Measurements from ENCODE around the gene CHD2.
"Not testable (repeated sequence)": the region's sequence is repeated elsewhere in the genome, so short reads cannot be mapped to it uniquely, and the experiment has no call there.

CHD2 gene

DNA sequence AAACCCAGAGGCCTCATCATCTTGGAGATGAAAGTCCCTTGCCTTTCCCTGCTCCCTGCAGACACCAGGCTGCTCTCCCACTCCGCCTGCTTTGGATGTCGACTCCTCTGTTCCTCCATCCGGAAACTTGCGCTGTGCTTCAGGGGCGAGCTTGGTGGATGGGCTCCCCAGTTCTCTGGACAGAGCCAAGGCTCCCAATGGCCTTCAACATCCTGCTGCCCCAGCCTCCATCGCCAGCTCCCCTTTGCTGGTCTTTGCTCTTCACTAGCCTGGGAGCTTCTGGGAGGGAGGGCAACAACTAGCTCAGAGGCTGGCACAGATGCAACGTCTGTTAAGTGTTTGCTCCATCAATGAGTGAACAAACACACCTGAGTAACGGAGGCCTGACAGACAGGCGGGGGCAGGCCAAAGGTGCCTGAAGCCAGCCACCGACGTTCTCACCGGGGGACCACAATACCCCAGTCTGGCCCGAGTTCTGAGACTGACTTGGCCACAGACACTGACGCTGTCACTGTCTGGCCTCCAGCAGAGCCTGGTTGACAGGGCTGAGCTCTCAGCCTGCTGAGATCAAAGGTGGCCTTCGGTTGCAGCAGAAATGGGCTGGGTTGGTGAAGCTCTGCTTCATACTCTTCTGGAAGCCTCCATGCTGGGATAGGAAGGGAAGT, 149.9 kb downstream of the CHD2 start:
- no peak for DNase-seq (ENCODE audit: low read depth)

DNA sequence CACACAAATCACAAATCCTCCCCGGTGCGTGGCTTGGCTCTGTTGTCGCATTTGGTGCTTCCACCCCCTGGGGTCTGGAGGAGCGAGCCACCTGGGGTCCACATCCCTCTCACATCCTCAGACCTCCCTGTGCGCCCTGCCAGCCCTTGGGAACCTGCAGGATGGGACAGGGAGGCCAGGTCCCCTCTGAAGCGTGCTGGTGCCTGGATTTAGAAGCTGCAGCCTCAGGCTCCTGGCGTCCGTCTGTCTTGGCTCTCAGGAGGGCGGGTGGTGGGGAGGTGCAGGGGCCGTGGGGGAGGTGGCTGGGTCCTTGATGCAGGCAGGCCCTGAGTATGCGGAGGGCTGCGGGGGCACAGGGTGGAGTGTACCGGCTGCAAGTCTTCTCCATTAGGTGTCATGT, 150.5 kb downstream of the CHD2 start:
- no peak for DNase-seq (ENCODE audit: low read depth)

DNA sequence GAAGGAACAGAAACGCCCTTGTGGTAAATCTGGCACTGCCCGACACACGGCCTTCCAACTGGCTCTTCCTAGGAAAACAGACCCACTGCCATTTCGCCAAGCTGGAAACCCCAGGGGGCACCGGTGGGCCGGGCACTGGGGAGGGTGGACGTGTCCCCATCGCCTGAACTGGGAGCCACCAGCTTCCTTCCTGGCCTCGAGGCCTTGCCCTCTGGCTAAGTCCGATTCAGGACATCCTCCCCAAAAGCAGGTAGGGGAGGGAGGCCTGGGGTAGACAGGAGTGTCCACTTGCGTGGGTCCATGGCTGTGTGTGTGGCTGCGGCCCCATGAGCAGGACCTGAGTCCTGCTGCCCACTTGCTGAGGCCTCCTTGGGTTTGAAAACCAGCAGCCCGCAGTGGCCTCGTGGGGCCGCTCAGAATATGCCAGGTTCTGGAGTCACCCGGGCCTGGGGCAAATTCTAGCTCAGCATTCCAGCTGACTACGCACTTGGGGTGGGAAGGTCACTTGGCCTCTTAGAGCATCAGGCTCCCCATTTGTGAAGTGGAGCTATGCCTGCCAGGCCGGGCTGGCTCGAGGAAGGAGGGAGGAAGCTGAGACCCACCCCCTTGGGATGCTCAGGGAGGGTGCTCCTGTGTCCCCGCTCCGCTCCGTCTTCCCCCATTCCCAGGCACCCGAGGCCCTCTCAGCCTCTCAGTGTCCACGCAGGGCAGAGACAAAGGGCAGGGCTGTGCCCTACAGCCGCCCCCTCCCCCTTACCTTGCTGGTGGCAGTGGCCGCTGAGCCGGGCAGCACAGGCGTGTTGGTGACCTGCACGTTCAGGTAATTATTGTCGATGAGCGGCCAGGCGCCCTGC, 151.3 kb downstream of the CHD2 start:
- DNase-seq (ENCODE audit: low read depth) = no peak

DNA sequence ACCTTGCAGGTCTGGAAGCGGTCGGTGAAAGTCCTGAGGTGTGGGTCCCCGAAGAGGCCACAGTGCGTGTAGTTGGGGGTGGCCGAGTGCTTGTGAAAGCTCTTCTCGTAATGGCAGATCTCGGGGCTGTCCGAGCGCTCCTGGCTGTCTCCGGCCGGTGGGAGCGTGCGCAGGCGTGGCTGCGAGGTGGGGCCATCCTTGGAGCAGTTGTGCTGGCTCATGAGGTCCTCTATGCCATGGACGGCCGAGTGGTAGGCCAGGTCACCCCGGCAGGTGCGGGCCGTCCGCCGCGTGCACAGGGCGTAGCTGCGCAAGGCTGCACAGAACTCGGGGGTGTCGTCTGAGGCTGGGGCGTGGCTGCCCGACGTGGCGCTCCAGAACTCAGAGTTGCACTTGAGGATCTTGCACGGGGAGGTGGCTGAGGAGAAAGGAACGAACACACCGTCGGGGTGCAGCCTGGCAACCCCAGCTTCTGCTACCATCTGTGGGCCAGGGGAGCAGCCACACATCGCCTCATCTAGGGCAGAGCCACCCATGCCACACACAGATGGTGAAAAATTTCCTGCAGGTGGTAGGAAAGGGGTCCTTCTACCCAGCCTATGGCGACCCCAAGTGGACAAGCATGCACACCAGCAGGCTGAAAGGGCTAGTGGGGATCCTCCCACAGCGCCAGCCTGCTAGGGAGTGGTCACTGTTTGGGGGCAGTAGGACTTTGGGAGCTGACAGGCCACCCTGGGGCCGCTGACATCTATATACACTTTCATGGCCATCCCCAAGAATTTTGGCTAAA, 152.2 kb downstream of the CHD2 start:
- no peak for DNase-seq (ENCODE audit: low read depth)

DNA sequence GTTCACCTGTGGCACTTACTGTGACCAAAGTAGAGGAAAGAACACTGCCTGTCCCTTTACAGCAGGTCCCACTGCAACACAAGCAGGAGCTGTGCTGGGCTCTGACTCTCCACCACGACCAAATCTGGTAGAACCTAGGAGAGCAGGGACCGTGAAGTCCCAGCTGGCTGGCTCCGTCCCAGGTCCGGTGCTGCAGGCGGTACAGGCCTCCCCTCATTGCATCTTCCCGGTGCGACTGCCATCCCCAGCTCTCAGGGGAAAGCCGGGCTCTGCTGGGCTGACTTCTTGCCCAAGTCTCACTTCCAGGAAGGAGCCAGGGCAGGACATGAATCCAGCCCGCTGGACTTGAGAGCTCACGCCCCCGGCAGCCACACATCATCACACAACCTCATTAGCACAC, 155.1 kb downstream of the CHD2 start:
- DNase-seq (ENCODE audit: low read depth) = no peak

DNA sequence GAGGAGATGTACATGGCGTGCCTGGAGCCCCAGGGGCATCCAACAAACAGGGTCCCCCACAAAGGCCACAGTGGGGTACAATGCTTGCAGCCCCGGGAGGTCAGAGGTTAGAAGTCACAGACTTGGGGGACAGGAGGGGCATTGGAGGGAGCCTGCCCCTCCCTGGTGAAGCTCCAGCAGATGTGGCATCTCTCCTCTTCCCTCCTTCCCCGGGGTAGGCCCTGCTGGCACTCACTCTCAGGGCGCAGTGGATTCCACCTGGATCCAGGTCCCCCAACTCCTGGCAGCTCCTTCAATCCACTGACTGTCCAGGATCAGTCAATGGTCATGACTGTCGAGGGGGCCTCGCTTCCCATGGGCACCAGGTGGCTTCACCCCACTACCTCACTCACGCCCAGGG, 156.7 kb downstream of the CHD2 start:
- DNase-seq (ENCODE audit: low read depth) = no peak

DNA sequence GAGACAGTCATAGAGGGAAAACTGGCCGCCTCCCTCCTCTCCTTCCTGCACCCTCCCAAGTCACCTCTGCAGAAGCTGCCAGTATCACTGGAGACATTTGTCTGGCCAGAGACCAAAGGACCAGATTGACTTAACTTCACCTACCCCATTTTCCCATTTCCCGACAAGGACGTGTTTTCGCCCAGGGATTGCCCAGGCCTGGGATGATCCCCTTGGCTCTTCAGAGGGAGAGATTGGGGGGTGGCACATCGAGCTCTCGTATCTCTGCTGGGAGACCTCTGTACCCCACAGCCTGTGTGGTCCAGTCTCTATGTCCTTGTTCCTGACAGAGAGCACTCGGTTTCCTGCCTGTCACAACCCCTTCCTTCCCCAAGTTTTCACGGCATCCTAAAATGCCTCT, 157.5 kb downstream of the CHD2 start:
- DNase-seq (ENCODE audit: low read depth) = no peak

DNA sequence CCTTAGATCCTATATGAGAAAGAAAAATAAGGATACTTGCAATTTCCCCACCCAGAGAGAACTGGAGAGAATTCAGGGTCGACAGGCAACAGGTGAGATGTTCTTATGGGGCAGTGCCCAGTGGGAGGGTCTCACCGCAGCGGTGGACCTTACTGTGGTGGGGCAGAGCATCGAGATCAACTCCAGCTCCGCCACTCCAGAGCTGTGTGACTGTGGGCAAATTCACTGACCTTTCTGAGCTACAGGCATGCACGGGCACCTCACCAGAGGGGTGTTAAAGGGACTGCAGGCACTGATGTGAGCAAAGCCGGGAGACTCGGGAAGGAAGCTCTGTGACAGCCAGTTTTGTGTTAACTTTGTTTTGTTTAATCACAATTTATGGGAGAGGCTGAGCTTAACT, 158.0 kb downstream of the CHD2 start:
- DNase-seq (ENCODE audit: low read depth) = no peak

DNA sequence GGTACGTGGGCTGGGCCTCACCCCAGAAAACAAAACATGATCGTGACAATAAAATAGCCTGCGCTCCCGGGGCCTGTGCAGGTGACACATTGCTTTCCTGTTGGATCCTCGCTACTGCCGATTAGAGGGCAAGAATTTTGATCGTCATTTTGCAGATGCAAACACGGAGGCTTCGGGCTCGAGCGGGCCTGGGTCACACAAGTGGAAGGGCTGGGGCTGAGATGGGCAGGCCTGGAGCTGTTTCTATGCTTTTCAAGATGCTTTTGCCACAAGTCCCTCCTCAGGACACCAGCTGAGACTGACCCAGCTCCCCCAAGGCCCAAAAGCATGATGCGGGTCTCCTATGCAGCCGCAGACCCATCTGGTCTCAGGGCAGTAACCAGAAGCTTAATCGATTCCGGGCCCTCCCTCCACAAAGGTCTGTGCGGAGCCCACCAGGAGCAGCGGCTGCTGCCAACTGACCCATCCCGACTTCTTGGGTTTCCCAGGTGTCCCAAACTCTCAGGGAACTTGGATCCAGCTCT, 158.8 kb downstream of the CHD2 start:
- DNase-seq (ENCODE audit: low read depth) = no peak

DNA sequence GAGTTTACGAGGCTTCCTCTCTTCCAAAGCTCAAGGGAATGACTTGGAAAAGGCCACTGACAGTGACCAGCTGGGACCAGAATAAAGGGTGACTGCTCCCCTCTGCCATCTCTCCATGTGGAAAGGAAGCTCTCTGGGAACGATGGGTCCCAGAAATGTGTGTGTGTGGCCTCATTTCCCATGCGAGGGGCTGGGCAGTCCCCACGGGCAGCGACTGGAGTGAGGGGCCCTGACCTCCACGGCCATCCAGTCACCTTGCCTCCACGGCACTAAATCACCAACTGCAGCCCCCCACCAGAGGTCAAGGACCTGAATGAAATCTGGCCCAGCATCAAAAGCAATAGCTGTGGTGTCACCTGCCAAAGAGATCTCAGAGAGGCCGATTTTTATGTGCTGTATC, 159.3 kb downstream of the CHD2 start:
- DNase-seq (ENCODE audit: low read depth) = no peak

DNA sequence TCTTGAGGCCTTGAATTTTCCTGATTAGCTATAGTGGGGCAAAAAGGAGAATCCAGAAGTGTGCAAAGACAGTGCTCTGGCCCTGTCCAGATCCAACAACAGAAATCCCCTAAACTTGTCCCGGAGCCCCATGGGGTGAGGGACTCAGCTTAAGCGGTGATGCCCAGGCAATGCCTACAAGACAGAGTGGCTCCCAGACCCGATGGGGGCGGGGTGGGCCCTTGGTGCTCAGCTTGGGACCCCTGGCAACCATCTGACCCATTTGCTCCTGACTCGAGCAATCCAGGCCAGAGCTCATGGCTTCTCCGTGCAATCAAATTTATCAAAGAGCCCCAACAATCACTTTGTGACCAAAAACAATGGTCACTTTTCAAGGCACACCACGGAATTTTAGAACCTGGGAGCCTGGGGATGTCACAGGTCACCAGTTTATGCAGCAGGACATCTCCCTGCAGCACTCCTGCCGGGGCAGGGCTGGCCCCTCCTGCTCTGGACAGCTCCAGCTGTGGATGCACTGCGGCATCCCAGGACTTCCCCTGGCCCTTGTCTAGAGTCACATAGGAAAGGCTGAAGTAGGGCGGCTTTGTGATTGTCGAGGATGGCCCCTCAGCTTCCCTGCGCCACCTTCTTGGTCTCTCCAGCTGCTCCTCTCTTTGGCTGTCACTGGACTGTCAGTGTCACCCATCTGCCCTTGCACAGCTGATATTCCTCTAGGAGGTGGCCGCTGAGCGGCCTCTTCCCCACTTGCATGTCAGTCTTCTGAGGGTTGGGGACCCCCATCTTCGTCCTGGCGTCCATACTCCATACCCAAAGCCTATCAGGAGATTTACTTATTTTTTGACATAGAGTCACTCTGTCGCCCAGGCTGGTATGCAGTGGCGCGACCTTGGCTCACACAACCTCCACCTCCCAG, 160.5 kb downstream of the CHD2 start:
- DNase-seq (ENCODE audit: low read depth) = no peak

DNA sequence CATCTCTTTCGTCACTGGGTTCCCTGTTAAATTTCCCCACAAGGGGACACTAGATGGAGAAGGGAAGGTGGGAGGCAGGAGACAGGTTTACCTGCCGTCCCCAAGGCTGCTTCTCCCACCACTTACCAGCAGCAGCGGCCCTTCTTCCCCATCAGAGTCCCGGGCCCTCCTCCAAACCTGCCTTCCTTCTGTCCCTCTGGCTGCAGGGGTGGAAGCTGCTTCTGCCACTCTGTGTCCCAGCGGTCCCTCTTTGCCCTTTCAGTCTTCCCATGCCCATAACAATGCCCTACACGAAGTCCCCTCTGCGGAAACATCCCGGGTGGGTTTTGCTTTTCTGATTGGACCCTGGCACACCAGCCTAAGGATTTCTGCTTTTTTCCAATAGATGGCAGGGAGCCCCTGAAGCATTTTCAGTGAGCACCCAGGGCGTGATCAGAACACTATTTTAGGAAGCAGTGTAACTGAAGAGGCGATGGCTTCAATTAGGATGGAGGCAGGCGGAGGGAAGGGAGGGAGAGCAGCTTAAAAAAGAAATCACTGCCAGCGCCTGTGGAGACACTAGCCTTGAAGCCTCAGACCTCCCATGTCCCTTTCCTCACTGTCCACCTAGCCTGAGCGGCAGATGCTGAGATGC, 162.6 kb downstream of the CHD2 start:
- not testable (repeated sequence) for DNase-seq (ENCODE audit: low read depth)

DNA sequence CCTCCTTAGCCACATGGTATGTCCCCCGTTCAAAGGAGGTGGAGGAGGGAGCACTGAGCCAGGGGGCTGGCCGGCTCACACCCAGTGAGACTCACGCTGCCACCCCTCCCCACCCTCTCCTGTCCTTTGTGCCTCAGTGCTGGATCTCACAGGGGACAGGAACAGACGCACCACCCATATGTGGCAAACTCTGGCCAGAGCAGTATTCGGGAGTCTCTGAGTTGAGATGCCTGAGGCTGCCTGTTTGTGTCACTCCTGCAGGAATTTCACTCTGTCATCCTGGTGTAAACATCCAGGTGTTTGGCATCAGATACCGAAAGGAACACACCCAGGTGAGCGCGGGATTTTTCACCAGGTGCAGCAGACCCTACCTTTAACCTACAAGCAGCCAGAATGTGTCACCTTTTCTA, 163.1 kb downstream of the CHD2 start:
- DNase-seq (ENCODE audit: low read depth) = no peak

DNA sequence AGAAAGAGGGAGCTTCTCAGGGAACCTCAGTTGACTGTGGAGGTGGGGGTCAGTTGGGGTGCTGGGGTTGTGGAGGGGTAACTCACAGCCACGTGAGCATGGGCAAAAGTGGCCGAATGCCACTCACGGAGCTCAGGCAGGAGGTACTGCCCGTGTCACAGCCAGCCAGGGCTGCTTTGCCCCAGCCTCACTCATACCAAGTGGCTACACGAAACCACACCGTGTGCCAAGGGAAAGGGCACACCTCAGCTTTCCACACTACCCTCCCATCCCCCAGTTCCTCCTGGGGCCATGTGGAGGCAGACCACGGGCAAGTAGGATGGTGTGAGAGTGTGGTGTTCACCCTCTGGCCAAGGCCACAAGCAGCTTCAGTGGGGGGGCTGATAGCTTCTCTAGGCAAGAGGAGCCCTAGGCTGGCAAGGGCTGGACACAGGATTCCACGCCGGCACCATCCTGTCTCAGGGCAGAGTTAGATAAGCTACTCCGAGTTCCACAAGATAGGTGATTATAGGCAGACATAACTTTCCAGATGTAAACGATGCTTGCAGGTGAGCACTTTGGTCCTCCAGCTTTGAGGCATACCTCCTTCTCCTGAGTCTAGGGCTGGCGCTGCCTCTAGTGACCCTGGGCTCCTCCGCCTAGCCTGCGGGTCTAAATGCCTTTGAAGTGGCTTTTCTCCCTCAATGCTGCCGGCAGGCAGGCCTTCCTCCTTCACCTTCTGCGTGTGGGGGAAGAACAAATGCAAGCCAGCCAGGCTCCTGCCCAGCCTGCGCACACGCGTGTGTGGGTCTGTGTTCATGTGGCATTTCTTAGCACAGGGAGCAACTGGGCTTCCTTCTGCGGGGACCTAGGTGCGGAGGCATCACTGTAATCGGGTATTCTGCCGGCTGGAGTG, 163.9 kb downstream of the CHD2 start:
- no peak for DNase-seq (ENCODE audit: low read depth)

DNA sequence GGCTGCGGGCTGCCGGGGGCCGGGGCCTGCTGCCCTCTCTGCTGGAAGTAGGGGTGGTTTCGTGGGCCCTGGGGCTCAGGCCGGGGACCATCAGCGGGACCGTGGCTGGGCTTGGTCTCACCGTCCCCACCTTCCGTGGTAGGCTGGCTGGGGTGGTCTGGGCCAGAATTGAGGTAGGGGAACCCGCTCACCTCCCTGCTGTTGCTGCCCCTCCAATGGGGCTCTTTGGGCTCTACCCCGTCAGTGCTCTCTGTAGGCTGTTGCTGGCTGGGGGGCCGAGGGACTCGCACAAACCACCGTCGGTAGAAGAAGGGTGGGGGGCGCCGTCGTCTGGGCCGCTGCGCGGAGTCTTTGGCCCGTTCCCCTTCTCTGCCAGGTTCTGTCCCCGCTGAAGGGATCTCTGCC, 165.5 kb downstream of the CHD2 start:
- no peak for DNase-seq (ENCODE audit: low read depth)

DNA sequence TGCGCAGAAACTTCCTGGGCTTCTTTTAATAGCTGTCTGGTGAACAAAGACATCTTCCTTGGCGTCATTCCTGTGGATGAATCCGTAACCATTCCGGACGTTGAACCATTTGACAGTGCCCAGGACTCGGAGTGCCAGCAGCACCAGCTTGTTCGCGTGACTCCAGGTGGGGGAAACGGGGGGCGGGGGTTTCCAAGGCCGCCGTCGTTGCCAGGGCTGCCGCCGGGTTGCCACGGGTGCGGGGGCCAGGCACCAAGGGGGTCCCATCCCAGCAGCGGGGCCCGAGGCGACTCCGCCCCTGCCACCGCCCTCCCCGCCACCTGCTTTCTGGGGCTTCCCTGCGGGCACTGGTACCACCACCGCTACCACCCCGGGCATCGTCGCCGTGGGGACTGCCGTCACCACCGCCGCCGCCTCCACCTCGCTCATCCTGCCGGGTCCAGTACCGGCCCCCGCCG, 166.1 kb downstream of the CHD2 start:
- DNase-seq (ENCODE audit: low read depth) = no peak

DNA sequence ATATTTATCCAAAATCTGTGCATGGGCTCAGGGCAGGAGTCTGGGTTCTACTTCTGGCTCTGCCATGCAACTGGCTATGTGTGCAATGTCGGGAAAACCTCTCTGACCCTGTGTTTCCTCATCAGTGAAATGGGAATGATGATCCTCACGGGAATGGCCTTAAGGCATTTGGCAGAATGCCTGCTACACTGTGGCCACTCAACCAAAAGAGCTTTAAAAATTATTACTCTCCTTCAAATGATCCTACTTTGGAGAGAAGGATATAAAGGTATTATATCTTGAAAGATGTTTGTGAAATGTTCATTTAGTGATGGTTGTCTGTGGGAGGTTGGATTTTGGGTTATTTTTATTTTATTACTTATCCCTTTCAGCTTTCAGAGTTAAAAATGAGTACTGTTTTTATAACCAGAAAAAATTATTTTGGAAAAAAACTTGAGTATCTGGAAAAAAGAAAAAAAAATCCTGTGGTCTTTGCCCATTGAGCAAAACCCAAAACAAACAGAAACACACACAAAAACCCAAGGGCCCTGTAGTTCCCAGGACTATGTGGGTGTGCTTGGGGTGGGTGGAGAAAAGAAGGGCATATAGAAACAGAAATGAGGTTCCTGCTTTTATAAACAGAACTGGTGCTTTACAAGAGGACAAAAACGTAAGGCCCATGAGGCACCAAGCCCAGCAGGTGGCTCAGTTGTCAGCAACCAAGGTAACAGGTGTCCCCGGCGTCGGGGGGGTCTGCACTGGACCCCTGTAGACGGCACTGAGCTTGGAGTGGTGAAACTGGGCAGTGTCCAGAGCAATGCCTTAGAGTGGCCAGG, 166.9 kb downstream of the CHD2 start:
- no peak for DNase-seq (ENCODE audit: low read depth)

DNA sequence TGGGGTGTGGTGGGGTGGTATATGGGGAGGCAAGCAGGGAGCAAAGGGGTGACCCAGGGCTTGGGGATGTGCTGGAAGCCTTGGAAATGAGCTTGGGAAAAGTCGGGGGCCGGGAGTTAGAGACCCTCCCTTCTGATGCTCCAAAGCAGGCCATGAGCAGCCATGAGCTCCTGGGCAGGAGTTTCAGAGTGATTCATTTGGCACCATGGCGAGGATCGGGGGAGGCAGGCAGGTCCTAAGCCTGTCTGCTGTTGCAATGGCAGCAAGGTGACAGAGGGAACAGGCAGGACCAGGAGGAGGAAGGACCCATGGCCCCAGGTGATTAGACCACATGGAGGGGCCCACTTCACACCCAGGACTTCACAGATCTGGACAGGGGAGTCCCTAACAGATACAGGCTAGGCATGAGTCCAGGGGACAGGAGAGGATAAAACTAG, 167.5 kb downstream of the CHD2 start:
- no peak for DNase-seq (ENCODE audit: low read depth)

DNA sequence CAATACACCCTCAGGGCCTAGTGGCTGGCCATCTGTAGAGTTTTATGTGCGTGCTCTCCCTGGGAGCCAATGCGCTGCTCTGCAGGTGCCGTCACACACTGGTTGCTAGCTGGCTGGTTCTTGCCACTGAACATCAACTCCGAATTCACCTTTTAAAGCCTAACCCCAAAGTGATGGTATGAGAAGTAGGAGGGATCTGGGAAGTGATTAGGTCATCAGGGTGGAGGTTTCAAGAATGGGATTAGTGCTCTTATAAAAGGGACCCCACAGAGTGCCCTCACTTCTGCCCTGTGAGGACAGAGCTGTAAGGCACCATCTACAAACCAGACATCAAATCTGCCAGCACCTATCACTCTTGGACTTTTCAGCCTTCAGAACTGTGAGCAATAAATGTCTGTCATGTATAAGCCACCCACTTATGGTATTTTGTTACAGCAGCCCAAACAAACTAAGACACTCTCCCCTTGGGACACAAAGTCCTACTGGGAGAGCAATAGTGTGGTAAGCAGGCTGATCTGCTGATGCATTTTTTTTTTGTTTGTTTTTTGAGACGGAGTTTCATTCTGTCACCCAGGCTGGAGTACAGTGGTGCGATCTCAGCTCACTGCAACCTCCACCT, 168.6 kb downstream of the CHD2 start:
- DNase-seq (ENCODE audit: low read depth) = no peak
